Activated CD4-positive, alpha-beta T cell treated with anti-CD3 and anti-CD28 coated beads, Interleukin-2, amount 50 U/mL, for 4 hours (primary cell): ENCODE data around the gene CYP2C9.
"Not testable (repeated sequence)": the region's sequence is repeated elsewhere in the genome, so short reads cannot be mapped to it uniquely, and the experiment has no call there.

ENCODE experiments used
- DNase-seq, 2 experiments: peaks; one replicate each; pipeline ENCODE4 v3.0.0-alpha.2; 2020

Gene CYP2C9

DNA sequence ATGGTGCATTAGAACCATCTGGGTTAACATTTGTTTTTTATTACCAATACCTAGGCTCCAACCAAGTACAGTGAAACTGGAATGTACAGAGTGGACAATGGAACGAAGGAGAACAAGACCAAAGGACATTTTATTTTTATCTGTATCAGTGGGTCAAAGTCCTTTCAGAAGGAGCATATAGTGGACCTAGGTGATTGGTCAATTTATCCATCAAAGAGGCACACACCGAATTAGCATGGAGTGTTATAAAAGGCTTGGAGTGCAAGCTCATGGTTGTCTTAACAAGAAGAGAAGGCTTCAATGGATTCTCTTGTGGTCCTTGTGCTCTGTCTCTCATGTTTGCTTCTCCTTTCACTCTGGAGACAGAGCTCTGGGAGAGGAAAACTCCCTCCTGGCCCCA lies at the start of gene CYP2C9:
CYP2C9 (plus strand) TSS at position 276 of the 400 bp plus-strand sequence; CDS start at position 301, 25 bp downstream.
- no peak for DNase-seq

- no peak for DNase-seq
These were observed 49.3 kb upstream of the CYP2C9 start for GRCh38 chr10:94889123-94889522.

DNA sequence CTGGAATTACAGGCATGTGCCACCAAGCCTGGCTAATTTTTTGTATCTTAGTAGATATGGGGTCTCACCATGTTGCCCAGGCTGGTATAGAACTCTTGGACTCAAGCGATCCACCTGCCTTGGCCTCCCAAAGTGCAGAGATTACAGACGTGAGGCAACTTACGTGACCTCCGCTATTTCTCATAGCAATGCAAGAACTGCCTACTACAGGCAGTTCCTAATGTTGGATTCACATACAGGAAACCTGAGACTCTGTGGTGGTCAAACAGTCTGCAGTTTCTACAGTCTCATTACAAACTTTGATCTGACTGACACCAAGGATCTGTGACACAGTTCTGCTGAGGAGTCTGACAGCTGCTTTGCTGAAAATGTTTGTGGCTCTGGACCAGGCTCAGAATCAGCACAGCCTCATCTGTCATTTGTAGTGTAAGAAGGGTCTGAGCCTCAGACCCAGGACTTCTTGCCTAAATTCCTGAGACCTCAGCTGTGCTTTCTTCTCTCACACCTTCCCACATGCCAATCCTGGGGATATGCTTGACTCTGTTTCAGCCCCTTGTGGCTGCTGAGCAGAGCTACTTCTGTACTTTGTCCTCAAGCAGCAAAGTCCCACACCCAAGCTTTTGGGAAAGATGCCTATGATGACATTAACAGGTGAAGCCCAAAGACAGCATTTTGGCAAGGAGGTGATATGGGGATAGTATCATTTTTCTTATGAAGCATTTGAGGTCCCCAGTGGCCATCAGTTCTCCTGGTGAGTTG lies 48.0 kb upstream of the CYP2C9 start:
- no peak for DNase-seq

- not testable (repeated sequence) for DNase-seq
These were observed 40.0 kb upstream of the CYP2C9 start for GRCh38 chr10:94898414-94898813.

DNA sequence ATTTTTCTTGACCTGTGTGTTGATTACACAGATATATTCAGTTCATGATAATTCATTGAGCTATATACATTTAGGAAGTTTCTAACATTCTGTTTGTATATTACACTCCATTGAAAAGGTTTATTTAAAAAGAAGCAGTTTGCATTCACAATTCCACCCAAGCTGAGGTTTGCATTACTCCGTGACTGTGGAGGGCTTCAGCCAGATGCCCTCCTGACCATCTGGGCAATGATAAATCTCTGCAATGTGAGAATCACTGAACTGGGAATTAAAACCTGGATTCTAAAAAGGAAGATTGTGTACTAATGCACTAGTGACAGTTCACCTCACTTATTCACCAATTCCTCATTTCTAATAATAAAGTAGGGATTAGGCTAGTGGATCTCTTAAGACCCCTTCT lies 36.4 kb upstream of the CYP2C9 start:
- DNase-seq, result no peak

DNA sequence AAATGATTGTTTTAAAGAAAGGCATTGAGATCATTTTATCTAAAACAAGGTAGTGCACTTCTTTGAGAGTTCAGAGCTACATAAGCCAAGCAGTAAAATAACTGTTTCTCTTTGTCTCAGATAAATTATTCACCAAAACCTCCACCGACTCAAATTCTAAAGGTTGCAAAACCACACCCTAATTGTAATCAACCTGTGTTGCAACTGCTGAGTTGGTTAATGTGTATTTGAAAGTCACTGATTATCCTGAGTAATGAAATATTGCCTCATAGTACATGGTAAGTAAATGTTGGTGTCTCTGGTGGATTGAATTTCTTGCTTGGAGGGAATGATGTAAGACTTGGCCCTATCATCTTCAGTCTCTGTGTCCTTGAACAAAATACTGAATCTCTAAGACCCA lies 35.9 kb upstream of the CYP2C9 start:
- DNase-seq, result no peak

DNA sequence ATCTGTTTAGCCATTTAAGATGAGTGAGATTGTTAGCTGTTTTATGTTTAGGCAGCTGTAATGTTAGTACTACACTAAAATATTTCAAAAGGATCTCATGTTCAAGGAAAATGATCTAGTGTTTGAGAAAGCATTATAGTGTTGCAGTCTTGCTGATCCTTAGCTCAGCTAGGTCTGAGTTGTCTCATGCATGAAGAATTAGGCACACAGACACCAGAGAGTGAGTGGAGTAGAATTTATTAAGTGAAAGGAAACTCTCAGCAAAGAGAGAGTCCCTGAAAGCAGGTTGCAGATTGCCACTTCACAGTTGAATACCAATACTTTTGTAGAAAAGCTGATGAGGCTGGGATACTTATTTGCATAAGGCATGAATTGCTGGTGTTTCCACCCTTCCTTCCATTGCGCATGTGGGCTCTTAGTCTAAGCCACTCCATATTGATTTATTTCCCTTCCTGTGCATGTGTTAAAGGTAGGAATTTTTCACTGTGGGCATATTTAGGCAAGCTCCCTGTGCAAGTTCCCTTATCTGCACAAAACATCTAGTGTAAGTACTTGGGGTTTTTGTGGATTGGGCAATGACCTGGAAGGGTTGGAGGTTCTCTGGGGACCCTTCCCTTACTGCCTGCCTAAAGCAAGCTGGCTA lies 33.8 kb upstream of the CYP2C9 start:
- DNase-seq, result not testable (repeated sequence)

DNA sequence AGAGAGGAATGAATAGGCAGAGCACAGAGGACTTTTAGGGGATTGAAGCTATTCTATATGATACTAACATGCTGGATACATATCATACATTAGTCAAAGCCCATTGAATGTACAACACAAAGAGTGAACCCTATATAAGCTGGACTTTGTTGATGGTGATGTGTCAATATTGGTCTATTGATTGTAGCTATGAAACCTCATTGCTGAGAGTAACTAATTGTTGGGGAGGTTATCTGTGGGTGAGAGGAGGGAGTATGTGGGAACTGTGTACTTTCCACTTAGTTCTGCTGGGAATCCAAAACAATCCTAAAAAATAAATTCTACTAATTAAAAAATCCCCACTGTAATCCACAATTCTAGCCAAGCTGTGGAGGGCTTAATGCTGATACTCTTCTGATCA lies 22.0 kb upstream of the CYP2C9 start:
- no peak for DNase-seq

DNA sequence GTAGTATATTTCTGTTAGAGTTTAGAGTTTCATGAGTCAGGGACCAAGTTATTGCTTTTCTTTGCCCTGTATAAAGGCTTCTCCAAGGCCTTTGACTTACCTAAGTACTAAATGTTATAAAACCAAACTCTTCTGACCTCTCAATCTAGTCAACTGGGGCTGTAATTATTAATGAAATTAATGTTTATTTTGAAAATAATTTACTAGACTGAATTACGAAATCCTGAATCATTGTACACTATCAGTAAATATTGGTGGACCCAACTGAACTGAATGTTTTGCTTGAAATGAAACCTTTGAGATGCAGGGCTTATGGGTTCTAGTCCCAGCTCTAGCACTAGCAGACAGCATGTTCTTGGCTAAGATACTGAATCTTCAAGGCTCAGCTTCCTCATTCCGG lies 1.7 kb upstream of the CYP2C9 start:
- no peak for DNase-seq

GRCh38 chr10:94943432-94944103 lies 5.1 kb downstream of the CYP2C9 start:
- DNase-seq, result not testable (repeated sequence)

DNA sequence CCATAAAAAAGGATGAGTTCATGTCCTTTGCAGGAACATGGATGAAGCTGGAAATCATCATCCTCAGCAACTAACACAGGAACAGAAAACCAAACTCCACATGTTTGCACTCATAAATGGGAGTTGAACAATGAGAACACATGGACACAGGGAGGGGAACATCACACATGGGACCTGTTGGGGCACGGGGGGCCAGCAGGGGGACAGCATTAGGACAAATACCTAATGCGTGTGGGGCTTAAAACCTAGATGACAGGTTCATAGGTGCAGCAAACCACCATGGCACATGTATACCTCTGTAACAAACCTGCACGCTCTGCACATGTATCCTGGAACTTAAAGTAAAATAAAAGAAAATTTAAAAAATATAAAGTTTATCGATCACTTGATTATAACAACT lies 7.7 kb downstream of the CYP2C9 start:
- not testable (repeated sequence) for DNase-seq

GRCh38 chr10:94963901-94964300 lies 25.4 kb downstream of the CYP2C9 start:
- DNase-seq, result no peak

- no peak for DNase-seq
These were observed 45.1 kb downstream of the CYP2C9 start for GRCh38 chr10:94983555-94983954.

GRCh38 chr10:94989192-94989591 lies 50.7 kb downstream of the CYP2C9 start:
- no peak for DNase-seq

GRCh38 chr10:94991243-94991888 lies 52.9 kb downstream of the CYP2C9 start:
- DNase-seq, result no peak

DNA sequence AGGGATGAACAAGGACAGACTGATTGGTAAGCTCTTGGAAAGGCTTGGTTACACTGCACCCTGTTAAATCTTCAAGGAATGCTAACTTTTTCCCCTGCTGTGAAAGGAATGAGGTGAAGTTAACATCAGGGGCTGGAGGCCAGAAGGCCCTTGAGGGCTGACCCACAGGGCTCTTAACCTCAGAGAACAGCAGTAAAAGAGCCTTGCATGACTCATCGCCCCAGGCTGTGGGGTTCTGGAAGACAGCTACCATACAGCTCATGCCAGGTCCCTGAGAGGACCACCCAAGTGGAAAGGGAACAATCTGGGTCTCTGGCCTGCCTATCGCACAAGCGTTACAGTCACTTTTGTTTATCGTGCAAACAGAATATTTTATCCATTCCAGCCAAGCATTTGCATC lies 54.4 kb downstream of the CYP2C9 start:
- DNase-seq, result no peak

DNA sequence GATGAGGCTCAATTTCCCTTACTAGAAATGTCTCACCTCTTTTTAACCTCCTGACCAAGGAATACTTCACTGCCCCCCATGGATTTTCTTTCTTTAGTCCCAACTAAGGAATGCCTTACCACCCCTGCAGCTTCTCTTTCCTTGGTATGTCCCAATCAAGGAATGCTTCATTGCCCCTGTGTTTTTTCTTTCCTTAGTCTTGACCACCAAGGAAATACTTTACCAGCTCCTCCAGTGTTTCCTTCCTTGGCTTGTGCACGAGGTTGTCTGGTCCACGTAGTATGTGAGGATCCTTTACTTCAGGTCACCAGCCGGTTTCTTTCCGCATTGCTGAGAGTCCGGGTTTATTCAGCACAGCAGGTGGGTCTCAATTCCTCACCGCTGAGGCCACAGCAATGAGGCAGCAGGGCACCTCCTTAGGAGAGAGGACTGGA lies 59.3 kb downstream of the CYP2C9 start:
- no peak for DNase-seq

GRCh38 chr10:95026461-95026860 lies 88.0 kb downstream of the CYP2C9 start:
- no peak for DNase-seq

DNA sequence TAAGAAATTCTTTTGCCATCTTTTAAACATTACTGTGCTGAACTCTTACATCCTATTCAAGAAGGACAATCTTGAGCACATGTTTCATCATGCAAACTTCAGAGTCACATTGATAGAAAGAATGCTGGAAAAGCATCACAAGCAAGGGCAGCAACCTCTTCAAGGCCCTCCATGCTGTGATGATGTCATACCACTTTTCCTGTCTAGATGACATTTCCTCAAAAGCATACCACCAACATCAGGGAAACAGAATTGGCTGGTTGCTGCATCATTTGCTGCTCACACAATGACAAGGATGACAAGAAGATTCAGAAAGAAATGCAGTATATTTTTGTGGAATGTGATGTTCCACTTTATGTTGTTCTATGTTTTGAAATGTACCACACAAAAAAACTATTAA lies 93.2 kb downstream of the CYP2C9 start:
- DNase-seq, result no peak

DNA sequence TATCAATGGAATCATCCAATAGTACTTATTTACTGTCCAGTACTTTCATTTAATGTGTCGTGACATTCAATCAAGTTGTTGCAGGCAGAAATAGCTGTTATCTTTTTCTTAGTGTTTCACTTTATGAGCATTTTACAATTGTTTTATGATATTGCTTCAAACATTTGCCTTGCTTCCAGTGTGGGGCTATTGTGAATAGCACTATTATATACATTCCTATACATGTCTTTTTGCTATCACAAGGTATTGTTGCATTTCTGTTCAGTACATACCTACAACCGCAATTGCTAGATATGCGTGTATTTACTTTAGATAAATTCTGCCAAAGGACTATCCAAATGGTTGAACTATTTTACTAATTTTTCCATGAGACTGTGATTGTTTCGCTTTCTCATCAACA lies 95.9 kb downstream of the CYP2C9 start:
- DNase-seq, result no peak

- DNase-seq, result no peak
These were observed 97.2 kb downstream of the CYP2C9 start for GRCh38 chr10:95035332-95036295.

- no peak for DNase-seq
These were observed 100.8 kb downstream of the CYP2C9 start for GRCh38 chr10:95039281-95039680.
